HEK293 (cell line): ENCODE results near the gene MYLK2.
A peak's percentile ranks its signal among the peaks of the same experiment; 100 is the strongest.

Experiments used
- CTCF ChIA-PET: fragments of 350-600 bp; formaldehyde crosslinking; extraction: SDS; loops from one replicate; lab custom pipeline; 2021; ENCODE audit warnings: antibody characterized with exemption; lab: Yijun Ruan, JAX
- POLR2A ChIA-PET: fragments of 300-600 bp; formaldehyde crosslinking; extraction: SDS; loops from one replicate; lab custom pipeline; 2020; ENCODE audit warnings: antibody characterized with exemption, inconsistent platforms; lab: Yijun Ruan, JAX
- H3K27ac ChIP-seq: fragments of 200-500 bp; sonication (Bioruptor generic); 2 replicates; pipeline ENCODE4 v1.5.1; 2014; ENCODE audit warnings: low read depth, low read length, control low read depth, inconsistent platforms; ENCODE audit errors: extremely low read depth
- H3K36me3 ChIP-seq, 2 experiments: fragments of 200-500 bp in 1 of 2; sonication (Bioruptor generic) in 1 of 2; 1 replicate in 1 of 2; 2 replicates in 1 of 2; pipeline ENCODE4 v1.5.1; 2014 to 2017; ENCODE audit warnings: inconsistent platforms in 2 of 2, low read length in 2 of 2; ENCODE audit not compliant: control insufficient read depth in 2 of 2, insufficient read depth in 1 of 2
- H3K4me1 ChIP-seq: fragments of 200-500 bp; sonication (Bioruptor generic); 2 replicates; pipeline ENCODE4 v1.5.1; 2014; ENCODE audit warnings: mild to moderate bottlenecking, low read length, inconsistent platforms; ENCODE audit not compliant: control insufficient read depth, insufficient read depth
- H3K4me3 ChIP-seq: 2 replicates; pipeline ENCODE4 v1.5.1; 2011; ENCODE audit warnings: low read depth, mild to moderate bottlenecking, control low read depth, low read length, moderate library complexity
- H3K9me3 ChIP-seq: fragments of 200-500 bp; sonication (Bioruptor generic); 2 replicates; pipeline ENCODE4 v1.5.1; 2014; ENCODE audit warnings: low read depth, low read length, inconsistent platforms; ENCODE audit not compliant: control insufficient read depth, insufficient read depth
- IKZF3 ChIP-seq: fragments of 450-650 bp; IDR thresholded peaks from 2 replicates; pipeline ENCODE4 v1.5.0; 2018; ENCODE audit warnings: missing biosample characterization, mild to moderate bottlenecking, missing genetic modification characterization, moderate library complexity
- ZBTB7A ChIP-seq: fragments of 450-650 bp; formaldehyde crosslinking; IDR thresholded peaks from 2 replicates; pipeline ENCODE4 v1.5.1; 2016; ENCODE audit warnings: low read depth, missing biosample characterization, missing genetic modification characterization
- ZNF341 ChIP-seq: fragments of 450-650 bp; formaldehyde crosslinking; IDR thresholded peaks from 2 replicates; pipeline ENCODE4; 2016; ENCODE audit warnings: low read depth, missing biosample characterization, missing genetic modification characterization
- ZNF514 ChIP-seq: fragments of 450-650 bp; formaldehyde crosslinking; IDR thresholded peaks from 2 replicates; pipeline ENCODE4 v1.5.1; 2016; ENCODE audit warnings: missing biosample characterization, missing genetic modification characterization
- ZNF585B ChIP-seq: fragments of 450-650 bp; formaldehyde crosslinking; IDR thresholded peaks from 2 replicates; pipeline ENCODE4 v1.5.1; 2016; ENCODE audit warnings: missing biosample characterization, missing genetic modification characterization
- ZNF600 ChIP-seq: fragments of 450-650 bp; formaldehyde crosslinking; IDR thresholded peaks from 2 replicates; pipeline ENCODE4 v1.5.1; 2016; ENCODE audit warnings: missing biosample characterization, missing genetic modification characterization
- ZNF629 ChIP-seq: fragments of 450-650 bp; formaldehyde crosslinking; IDR thresholded peaks from 2 replicates; pipeline ENCODE4 v1.5.1; 2017; ENCODE audit warnings: missing biosample characterization, missing genetic modification characterization
- ZNF701 ChIP-seq: fragments of 450-650 bp; formaldehyde crosslinking; IDR thresholded peaks from 2 replicates; pipeline ENCODE4 v1.5.1; 2016; ENCODE audit warnings: missing biosample characterization, missing genetic modification characterization
- TF ChIP-seq, protein P1 (sequence below): fragments of 450-650 bp; formaldehyde crosslinking; IDR thresholded peaks from 2 replicates; pipeline ENCODE4 v1.5.1; 2016; ENCODE audit warnings: missing biosample characterization, missing genetic modification characterization, low read depth
- TF ChIP-seq, protein P2 (sequence below): fragments of 450-650 bp; formaldehyde crosslinking; IDR thresholded peaks from 2 replicates; pipeline ENCODE4 v1.5.1; 2016; ENCODE audit warnings: missing biosample characterization, missing genetic modification characterization
- TF ChIP-seq, protein P3 (sequence below): fragments of 450-650 bp; formaldehyde crosslinking; IDR thresholded peaks from 2 replicates; pipeline ENCODE4 v1.5.1; 2017; ENCODE audit warnings: missing biosample characterization, missing genetic modification characterization
- TF ChIP-seq, protein P4 (sequence below): fragments of 450-650 bp; formaldehyde crosslinking; IDR thresholded peaks from 2 replicates; pipeline ENCODE4 v1.5.1; 2016; ENCODE audit warnings: missing biosample characterization, missing genetic modification characterization, borderline replicate concordance

Gene MYLK2

DNA sequence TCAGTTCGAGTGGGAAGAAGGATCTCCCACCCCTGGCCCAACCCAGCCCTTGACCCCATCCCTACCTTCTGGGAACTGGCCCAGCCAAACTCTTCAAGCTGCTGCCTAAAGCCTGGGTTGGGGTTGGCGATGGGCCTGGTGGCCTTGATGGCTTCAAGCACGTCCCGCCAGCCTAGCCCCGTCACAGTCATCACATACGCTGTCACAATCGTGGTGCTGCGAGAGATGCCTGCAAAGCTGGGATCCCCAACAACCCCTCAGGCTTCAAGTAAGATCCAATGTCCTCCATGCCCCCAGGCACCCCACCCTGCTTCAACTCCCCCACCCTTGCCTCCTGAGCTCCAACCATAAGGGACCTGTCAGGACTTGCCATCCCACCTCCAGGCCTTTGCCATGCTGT, 43.4 kb downstream of the MYLK2 start:
- Histone ChIP-seq H3K36me3 (no peaks in the 10 kb centered on the region), H3K4me1 (0 out of 2 replicates have a peak, but pooled peaks cover 2% of the 10 kb centered on the region), H3K9me3 (no peaks in the 10 kb centered on the region), H3K27ac (no peak overlapping the region), H3K4me3 (no peak overlapping the region)
- ChIA-PET CTCF (interaction anchor here (1.1 to 5.2 kb wide), 3 partner anchors 9 to 150 kb away, joined by 3 to 26 read pairs (median 3); no protein-coding TSS in a partner anchor), POLR2A (no interaction called here)
- no peak for TF ChIP-seq ZNF600 (tag by site-specific recombination)
- TF ChIP-seq, protein P1, sequence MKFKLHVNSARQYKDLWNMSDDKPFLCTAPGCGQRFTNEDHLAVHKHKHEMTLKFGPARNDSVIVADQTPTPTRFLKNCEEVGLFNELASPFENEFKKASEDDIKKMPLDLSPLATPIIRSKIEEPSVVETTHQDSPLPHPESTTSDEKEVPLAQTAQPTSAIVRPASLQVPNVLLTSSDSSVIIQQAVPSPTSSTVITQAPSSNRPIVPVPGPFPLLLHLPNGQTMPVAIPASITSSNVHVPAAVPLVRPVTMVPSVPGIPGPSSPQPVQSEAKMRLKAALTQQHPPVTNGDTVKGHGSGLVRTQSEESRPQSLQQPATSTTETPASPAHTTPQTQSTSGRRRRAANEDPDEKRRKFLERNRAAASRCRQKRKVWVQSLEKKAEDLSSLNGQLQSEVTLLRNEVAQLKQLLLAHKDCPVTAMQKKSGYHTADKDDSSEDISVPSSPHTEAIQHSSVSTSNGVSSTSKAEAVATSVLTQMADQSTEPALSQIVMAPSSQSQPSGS (tag by site-specific recombination): no peak
- no peak for TF ChIP-seq ZBTB7A (tag by site-specific recombination)
- TF ChIP-seq ZNF701: no peak

DNA sequence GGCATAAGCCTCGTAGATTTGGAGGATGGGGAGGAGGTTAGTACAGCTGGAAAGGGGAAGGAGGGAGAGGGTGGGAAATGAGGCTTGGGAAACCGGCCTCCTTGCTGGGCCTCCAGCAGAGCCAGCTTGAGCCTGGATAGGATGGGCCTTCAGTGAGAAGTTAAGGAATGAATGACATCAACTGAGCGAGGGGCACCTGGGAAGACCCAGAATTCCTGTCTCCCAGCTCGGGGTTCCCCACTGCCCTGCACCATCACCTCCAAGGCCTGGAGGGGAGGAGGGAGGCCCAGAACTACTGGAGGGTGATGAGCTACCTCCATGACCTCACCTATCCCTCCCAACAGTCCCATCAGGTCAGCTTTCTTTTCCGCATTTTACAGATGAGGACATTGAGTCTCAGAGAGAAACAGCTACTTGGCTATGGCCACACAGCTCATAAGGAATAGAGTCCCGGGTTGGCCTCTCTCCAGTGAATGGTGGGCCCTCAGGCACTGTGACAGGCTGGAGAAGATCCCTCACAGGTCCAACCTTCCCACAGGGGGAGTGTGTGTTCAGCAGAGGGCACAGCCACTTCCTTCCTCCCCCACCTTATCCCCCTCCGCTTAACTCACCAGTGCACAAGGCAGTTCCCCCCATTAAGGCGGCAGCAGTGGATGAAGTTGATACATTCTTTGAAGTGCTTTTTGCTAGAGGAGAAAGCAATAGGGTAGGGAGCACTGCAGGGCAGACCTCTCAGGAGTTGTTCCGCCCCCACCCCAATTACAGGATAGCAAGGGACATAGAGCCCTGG, 44.3 kb downstream of the MYLK2 start:
- TF ChIP-seq, protein P2, sequence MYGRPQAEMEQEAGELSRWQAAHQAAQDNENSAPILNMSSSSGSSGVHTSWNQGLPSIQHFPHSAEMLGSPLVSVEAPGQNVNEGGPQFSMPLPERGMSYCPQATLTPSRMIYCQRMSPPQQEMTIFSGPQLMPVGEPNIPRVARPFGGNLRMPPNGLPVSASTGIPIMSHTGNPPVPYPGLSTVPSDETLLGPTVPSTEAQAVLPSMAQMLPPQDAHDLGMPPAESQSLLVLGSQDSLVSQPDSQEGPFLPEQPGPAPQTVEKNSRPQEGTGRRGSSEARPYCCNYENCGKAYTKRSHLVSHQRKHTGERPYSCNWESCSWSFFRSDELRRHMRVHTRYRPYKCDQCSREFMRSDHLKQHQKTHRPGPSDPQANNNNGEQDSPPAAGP (tag by site-specific recombination): no peak
- TF ChIP-seq, protein P3, sequence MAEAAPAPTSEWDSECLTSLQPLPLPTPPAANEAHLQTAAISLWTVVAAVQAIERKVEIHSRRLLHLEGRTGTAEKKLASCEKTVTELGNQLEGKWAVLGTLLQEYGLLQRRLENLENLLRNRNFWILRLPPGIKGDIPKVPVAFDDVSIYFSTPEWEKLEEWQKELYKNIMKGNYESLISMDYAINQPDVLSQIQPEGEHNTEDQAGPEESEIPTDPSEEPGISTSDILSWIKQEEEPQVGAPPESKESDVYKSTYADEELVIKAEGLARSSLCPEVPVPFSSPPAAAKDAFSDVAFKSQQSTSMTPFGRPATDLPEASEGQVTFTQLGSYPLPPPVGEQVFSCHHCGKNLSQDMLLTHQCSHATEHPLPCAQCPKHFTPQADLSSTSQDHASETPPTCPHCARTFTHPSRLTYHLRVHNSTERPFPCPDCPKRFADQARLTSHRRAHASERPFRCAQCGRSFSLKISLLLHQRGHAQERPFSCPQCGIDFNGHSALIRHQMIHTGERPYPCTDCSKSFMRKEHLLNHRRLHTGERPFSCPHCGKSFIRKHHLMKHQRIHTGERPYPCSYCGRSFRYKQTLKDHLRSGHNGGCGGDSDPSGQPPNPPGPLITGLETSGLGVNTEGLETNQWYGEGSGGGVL (tag by site-specific recombination): peak; percentile 67
- TF ChIP-seq ZNF341 (tag by site-specific recombination): peak; percentile 73
- 0 out of 2 replicates have a peak, but pooled peaks cover 2% of the 10 kb centered on the region for H3K4me1 ChIP-seq
- no peaks in the 10 kb centered on the region for H3K9me3 ChIP-seq
- H3K36me3 ChIP-seq: no peaks in the 10 kb centered on the region
- no peak overlapping the region for H3K27ac ChIP-seq
- CTCF ChIA-PET: interaction anchor here (1.1 to 5.2 kb wide), 5 partner anchors 7 to 149 kb away, joined by 3 to 26 read pairs (median 4); partner anchors contain the start of gene PDRG1
- no peak overlapping the region for H3K4me3 ChIP-seq
- POLR2A ChIA-PET: interaction anchor here (0.5 to 0.6 kb wide), 2 partner anchors 28 to 595 kb away, joined by 3 to 4 read pairs; no protein-coding TSS in a partner anchor

DNA sequence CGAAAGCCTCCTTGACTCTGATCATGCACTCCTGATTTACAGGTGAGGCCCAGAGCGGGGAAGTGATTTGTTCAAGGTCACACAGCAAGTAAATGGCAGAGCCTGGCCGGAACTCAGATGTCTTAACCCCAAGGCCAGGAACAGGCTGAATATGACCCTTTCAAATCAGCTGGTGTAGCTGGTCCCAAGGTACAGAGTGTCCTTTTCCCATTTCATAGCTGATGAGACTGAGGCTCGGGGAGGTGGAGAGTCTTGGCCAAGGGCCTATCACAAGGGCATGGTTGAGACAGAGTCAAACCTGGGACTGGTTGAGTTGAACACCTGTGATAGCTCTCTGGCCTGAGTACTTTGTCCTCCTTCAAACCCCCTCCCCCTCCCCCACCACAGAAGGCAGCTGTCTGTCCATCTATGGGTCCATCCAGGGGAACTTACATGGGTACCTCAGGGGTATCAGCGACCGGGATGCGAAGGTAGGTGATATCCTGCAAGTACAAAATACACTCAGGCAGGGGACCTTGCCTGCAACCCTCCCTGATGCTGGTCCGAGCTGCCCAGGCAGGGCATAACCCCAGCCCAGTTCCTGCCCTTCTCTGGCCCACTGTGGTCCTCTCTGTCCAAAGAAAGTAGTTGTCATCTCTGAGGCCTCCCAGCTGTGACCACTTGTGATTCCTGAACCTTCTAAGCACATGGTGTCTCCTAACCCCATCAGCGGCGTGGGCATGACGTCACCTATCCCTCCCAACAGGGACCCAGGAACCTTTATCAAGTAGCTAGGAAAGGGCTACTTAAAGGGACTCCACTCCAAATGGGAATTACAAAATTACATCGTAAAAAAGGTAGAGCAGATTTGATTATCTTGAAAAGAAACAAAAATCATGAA, 45.6 kb downstream of the MYLK2 start:
- Histone ChIP-seq H3K4me1 (0 out of 2 replicates have a peak, but pooled peaks cover 2% of the 10 kb centered on the region), H3K4me3 (no peak overlapping the region), H3K36me3 (no peaks in the 10 kb centered on the region), H3K9me3 (no peaks in the 10 kb centered on the region), H3K27ac (no peak overlapping the region)
- ChIA-PET POLR2A (no interaction called here), CTCF (interaction anchor here (1.2 to 5.2 kb wide), 2 partner anchors 9 to 11 kb away, joined by 3 to 26 read pairs; no protein-coding TSS in a partner anchor)
- TF ChIP-seq, protein P1 (tag by site-specific recombination): peak; percentile 41; the same call in 1 of the 2 replicates
- TF ChIP-seq ZNF585B (tag by site-specific recombination): no peak
- no peak for TF ChIP-seq IKZF3 (tag by site-specific recombination)
- TF ChIP-seq ZNF514 (tag by site-specific recombination): no peak
- TF ChIP-seq, protein P4, sequence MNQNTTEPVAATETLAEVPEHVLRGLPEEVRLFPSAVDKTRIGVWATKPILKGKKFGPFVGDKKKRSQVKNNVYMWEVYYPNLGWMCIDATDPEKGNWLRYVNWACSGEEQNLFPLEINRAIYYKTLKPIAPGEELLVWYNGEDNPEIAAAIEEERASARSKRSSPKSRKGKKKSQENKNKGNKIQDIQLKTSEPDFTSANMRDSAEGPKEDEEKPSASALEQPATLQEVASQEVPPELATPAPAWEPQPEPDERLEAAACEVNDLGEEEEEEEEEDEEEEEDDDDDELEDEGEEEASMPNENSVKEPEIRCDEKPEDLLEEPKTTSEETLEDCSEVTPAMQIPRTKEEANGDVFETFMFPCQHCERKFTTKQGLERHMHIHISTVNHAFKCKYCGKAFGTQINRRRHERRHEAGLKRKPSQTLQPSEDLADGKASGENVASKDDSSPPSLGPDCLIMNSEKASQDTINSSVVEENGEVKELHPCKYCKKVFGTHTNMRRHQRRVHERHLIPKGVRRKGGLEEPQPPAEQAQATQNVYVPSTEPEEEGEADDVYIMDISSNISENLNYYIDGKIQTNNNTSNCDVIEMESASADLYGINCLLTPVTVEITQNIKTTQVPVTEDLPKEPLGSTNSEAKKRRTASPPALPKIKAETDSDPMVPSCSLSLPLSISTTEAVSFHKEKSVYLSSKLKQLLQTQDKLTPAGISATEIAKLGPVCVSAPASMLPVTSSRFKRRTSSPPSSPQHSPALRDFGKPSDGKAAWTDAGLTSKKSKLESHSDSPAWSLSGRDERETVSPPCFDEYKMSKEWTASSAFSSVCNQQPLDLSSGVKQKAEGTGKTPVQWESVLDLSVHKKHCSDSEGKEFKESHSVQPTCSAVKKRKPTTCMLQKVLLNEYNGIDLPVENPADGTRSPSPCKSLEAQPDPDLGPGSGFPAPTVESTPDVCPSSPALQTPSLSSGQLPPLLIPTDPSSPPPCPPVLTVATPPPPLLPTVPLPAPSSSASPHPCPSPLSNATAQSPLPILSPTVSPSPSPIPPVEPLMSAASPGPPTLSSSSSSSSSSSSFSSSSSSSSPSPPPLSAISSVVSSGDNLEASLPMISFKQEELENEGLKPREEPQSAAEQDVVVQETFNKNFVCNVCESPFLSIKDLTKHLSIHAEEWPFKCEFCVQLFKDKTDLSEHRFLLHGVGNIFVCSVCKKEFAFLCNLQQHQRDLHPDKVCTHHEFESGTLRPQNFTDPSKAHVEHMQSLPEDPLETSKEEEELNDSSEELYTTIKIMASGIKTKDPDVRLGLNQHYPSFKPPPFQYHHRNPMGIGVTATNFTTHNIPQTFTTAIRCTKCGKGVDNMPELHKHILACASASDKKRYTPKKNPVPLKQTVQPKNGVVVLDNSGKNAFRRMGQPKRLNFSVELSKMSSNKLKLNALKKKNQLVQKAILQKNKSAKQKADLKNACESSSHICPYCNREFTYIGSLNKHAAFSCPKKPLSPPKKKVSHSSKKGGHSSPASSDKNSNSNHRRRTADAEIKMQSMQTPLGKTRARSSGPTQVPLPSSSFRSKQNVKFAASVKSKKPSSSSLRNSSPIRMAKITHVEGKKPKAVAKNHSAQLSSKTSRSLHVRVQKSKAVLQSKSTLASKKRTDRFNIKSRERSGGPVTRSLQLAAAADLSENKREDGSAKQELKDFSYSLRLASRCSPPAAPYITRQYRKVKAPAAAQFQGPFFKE (tag by site-specific recombination): no peak
- TF ChIP-seq ZNF629: 0 out of 2 replicates have a peak, but pooled peaks have one; percentile 13
